Natural killer cell (primary cell): ENCODE measurements around the gene ZNF750. TPM values are rescaled to one million over a fixed set of nuclear protein-coding genes. Genes with fewer than 3 reads are reported as not detected.

Experiments
- ATAC-seq, 3 donors: fragments of 150-1000 bp in 2 of 3; fragments of 200-7000 bp in 1 of 3; cut with Tn5 transposase; 1 replicate in 1 of 3; 2 replicates in 2 of 3; pipeline ENCODE4 v1.10.0; 2021; ENCODE audit warnings: mild to moderate bottlenecking in 2 of 3, moderate library complexity in 2 of 3
- DNase-seq, 2 donors: peaks; one replicate each; pipeline versions ENCODE4 v3.0.0 to v3.0.0-alpha.2; 2013 to 2021; ENCODE audit warnings: mixed read lengths in 1 of 2
- H3K27ac ChIP-seq: one replicate; pipeline ENCODE4 v1.5.1; 2013; ENCODE audit warnings: mild to moderate bottlenecking, low read length
- H3K27me3 ChIP-seq: one replicate; pipeline ENCODE4 v1.6.1; 2013; ENCODE audit warnings: low read length; ENCODE audit not compliant: control insufficient read depth, insufficient read depth
- H3K36me3 ChIP-seq: one replicate; pipeline ENCODE4 v1.6.1; 2013; ENCODE audit warnings: low read length; ENCODE audit not compliant: control insufficient read depth, insufficient read depth
- H3K4me1 ChIP-seq: one replicate; pipeline ENCODE4 v1.6.1; 2013; ENCODE audit warnings: low read length; ENCODE audit not compliant: control insufficient read depth, insufficient read depth
- H3K4me3 ChIP-seq: one replicate; pipeline ENCODE4 v1.5.1; 2013; ENCODE audit warnings: low read length
- H3K9me3 ChIP-seq: one replicate; pipeline ENCODE4 v1.6.1; 2013; ENCODE audit warnings: low read length; ENCODE audit not compliant: control insufficient read depth, insufficient read depth
- H3K27ac Mint-ChIP-seq, 2 donors: one replicate each; pipeline ENCODE4 v1.8.0; 2022; ENCODE audit warnings: mild to moderate bottlenecking in 2 of 2, mixed read lengths in 2 of 2, moderate library complexity in 1 of 2
- H3K27me3 Mint-ChIP-seq, 2 donors: one replicate each; pipeline ENCODE4 v1.8.0; 2022; ENCODE audit warnings: low read depth in 2 of 2, mixed read lengths in 2 of 2
- H3K36me3 Mint-ChIP-seq: one replicate; pipeline ENCODE4 v1.8.0; 2022; ENCODE audit warnings: mixed read lengths
- H3K4me1 Mint-ChIP-seq, 2 donors: one replicate each; pipeline ENCODE4 v1.8.0; 2022; ENCODE audit warnings: mixed read lengths in 2 of 2
- H3K4me3 Mint-ChIP-seq: one replicate; pipeline ENCODE4 v1.8.0; 2022; ENCODE audit warnings: mild to moderate bottlenecking, moderate library complexity, mixed read lengths
- H3K9me3 Mint-ChIP-seq, 2 donors: one replicate each; pipeline ENCODE4 v1.8.0; 2022; ENCODE audit warnings: mixed read lengths in 2 of 2
- WGBS: methylation state at CpG from one replicate; pipeline ENCODE4 v1.1.7; 2013; ENCODE audit warnings: missing lambda C conversion rate; ENCODE audit not compliant: insufficient coverage; 5-methylcytosine and 5-hydroxymethylcytosine counted together
- intact Hi-C: fragments of 100-400 bp; cut with micrococcal nuclease; formaldehyde crosslinking; loops from one replicate; pipeline ENCODE4 v1.14.2; 2022
- total RNA-seq, 4 donors: library from RNA; stranded (reverse); fragments of 120-200 nt in 1 of 4; gene quantifications; one replicate each; pipeline versions ENCODE4 v1.2.3 to v1.2.4, GENCODE V29; 2013 to 2022
- TF ChIP-seq, protein P1 (sequence below): fragments of 200-600 bp; IDR thresholded peaks from one replicate; pipeline ENCODE4 v1.8.0; 2022; ENCODE audit warnings: antibody characterized with exemption

ZNF750 gene
- total RNA-seq, 3 donors from 2014 or later (not counting 1 experiment from before 2014, with no cell fraction given) = not detected

DNA sequence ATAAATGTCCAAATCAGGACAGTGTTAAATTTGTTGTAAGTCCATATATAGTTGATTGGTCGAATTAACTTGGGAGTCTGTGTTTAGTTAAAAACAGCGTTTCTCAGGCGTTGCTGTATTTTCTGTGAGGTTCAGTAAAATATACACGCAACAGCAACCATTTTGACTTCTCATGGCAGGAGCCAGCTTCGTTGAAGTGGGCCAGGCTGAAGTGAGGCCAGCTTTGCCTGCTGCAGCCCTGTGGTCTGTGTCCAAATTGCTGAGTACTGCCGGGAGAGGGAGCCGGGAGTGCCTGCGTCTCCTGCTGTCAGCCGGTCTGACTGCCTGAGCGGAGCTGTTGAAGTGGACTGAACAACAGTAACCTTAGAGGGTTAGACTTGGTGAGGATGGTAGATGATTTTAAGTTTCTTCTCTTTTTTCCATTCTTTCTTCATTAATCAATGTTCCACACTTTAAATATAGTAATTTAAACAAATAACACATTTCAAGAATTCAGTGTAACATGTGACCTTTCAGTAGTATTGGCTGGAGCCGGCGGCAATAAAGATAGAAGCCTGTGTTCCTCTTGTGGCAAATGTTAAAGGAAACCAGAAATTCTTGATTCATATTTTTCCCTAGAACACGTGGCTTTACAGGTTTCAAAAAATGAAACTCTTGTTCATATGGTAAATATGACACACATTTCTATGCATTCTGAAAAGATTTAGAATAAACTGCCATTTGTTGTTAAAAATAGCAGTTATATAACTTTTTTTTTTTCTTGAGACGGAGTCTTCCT is 37.0 kb upstream of the ZNF750 start:
- peaks cover 26 to 40% of the 10 kb centered on the region in 2 donors for H3K4me1 Mint-ChIP-seq
- intact Hi-C loops = no loop called here
- H3K4me1 ChIP-seq = peaks cover 50% of the 10 kb centered on the region

DNA sequence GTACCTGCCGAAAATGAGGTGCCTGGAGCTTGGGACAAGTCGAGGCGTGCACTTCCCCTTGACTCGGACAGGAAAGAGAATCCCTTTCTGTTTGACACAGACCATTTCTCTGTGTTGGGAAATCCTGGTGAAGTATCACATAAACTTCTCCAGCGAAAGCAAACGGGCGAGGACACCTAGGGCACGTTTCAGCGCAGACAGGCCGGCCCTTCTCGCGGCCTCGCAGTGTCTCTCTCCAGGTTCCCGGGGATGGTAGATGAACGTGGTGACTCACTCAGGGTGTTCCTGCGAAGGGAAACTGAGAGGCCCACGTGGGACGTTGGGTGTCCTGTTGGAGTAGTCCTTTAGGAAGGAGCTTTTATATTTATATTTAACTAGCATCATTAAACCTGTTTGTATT is 36.3 kb upstream of the ZNF750 start:
- H3K9me3 ChIP-seq = no peaks in the 10 kb centered on the region
- DNase-seq (no peak), ATAC-seq (no peak)
- Mint-ChIP-seq H3K9me3 (no peaks in the 10 kb centered on the region), H3K4me3 (no peak overlapping the region), H3K4me1 (peaks cover 26 to 35% of the 10 kb centered on the region in 2 donors), H3K27me3 (peaks cover 0 to 10% of the 10 kb centered on the region in 2 donors), H3K27ac (no peak overlapping the region), H3K36me3 (no peaks in the 10 kb centered on the region)
- H3K4me1 ChIP-seq = peaks cover 46% of the 10 kb centered on the region
- no peak overlapping the region for H3K4me3 ChIP-seq
- peaks cover 5% of the 10 kb centered on the region for H3K36me3 ChIP-seq
- TF ChIP-seq, protein P1, sequence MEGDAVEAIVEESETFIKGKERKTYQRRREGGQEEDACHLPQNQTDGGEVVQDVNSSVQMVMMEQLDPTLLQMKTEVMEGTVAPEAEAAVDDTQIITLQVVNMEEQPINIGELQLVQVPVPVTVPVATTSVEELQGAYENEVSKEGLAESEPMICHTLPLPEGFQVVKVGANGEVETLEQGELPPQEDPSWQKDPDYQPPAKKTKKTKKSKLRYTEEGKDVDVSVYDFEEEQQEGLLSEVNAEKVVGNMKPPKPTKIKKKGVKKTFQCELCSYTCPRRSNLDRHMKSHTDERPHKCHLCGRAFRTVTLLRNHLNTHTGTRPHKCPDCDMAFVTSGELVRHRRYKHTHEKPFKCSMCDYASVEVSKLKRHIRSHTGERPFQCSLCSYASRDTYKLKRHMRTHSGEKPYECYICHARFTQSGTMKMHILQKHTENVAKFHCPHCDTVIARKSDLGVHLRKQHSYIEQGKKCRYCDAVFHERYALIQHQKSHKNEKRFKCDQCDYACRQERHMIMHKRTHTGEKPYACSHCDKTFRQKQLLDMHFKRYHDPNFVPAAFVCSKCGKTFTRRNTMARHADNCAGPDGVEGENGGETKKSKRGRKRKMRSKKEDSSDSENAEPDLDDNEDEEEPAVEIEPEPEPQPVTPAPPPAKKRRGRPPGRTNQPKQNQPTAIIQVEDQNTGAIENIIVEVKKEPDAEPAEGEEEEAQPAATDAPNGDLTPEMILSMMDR = no peak
- H3K27me3 ChIP-seq = no peaks in the 10 kb centered on the region
- H3K27ac ChIP-seq = no peak overlapping the region
- intact Hi-C loops = no loop called here
- WGBS = 87% methylated on average over 15 of the region's 18 CpGs

More for the DNA sequence above, 37.0 kb upstream of the ZNF750 start:
- Mint-ChIP-seq H3K9me3 (no peaks in the 10 kb centered on the region), H3K4me3 (no peak overlapping the region), H3K27me3 (peaks cover 0 to 10% of the 10 kb centered on the region in 2 donors), H3K27ac (no peak overlapping the region), H3K36me3 (no peaks in the 10 kb centered on the region)
- no peak overlapping the region for H3K4me3 ChIP-seq
- no peak overlapping the region for H3K27ac ChIP-seq
- TF ChIP-seq, protein P1 = no peak
- H3K9me3 ChIP-seq = no peaks in the 10 kb centered on the region
- H3K27me3 ChIP-seq = no peaks in the 10 kb centered on the region
- peaks cover 5% of the 10 kb centered on the region for H3K36me3 ChIP-seq
- WGBS = 65% methylated on average over 13 of the region's 14 CpGs
- ATAC-seq (no peak), DNase-seq (no peak)

DNA sequence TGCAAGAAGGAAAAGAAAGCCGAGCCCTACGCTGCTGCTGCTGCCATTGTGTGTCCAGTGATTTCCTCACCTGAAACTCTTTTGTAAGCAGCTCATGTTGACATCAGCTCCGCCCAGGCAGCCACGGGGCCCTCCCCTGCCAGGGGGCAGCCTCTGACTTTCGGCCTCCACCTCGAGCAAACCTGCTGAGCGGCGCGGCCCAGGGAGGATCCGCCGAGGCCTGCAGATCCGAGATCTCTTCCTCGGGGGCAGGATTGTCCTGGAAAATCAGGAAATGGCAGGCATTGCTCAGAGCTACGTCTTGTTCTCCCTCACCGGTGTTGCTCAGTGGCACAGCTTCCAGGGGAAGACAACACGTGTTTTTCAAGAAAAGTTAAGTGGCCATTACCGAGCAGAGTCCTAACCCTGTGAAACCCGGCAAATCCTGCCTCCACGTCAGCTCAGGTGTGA is 35.6 kb upstream of the ZNF750 start:
- Mint-ChIP-seq H3K4me3 (no peak overlapping the region), H3K36me3 (no peaks in the 10 kb centered on the region), H3K27me3 (peaks cover 0 to 10% of the 10 kb centered on the region in 2 donors), H3K27ac (no peak overlapping the region), H3K4me1 (peaks cover 24 to 28% of the 10 kb centered on the region in 2 donors), H3K9me3 (no peaks in the 10 kb centered on the region)
- H3K9me3 ChIP-seq = no peaks in the 10 kb centered on the region
- intact Hi-C loops = no loop called here
- H3K27me3 ChIP-seq = no peaks in the 10 kb centered on the region
- no peak overlapping the region for H3K27ac ChIP-seq
- H3K4me3 ChIP-seq = no peak overlapping the region
- 97% methylated on average over 19 of the region's 19 CpGs for WGBS
- DNase-seq (no peak), ATAC-seq (no peak)
- H3K36me3 ChIP-seq = peaks cover 6% of the 10 kb centered on the region
- TF ChIP-seq, protein P1 = no peak
- peaks cover 43% of the 10 kb centered on the region for H3K4me1 ChIP-seq
